HEK293 (cell line): Measurements from ENCODE around the gene ZFHX3.

Experiments used
- CTCF ChIP-seq: fragments of 450-650 bp; formaldehyde crosslinking; IDR thresholded peaks from 2 replicates; pipeline ENCODE4 v1.5.1; 2016; ENCODE audit warnings: missing biosample characterization, missing genetic modification characterization
- MZF1 ChIP-seq: fragments of 450-650 bp; formaldehyde crosslinking; IDR thresholded peaks from 2 replicates; pipeline ENCODE4 v1.5.1; 2017; ENCODE audit warnings: missing biosample characterization, missing genetic modification characterization, borderline replicate concordance
- PBX3 ChIP-seq: sonication (generic); formaldehyde crosslinking; IDR thresholded peaks from 2 replicates; pipeline ENCODE4 v1.8.1; 2022; ENCODE audit warnings: mild to moderate bottlenecking, moderate library complexity, missing genetic modification reagents
- RBAK ChIP-seq: fragments of 450-650 bp; formaldehyde crosslinking; IDR thresholded peaks from 2 replicates; pipeline ENCODE4 v1.5.1; 2016; ENCODE audit warnings: missing biosample characterization, missing genetic modification characterization
- REST ChIP-seq: fragments of 450-650 bp; formaldehyde crosslinking; IDR thresholded peaks from 2 replicates; pipeline ENCODE4 v1.5.1; 2016; ENCODE audit warnings: missing biosample characterization, missing genetic modification characterization
- SP7 ChIP-seq: fragments of 450-650 bp; formaldehyde crosslinking; IDR thresholded peaks from 2 replicates; pipeline ENCODE4 v1.5.1; 2016; ENCODE audit warnings: missing biosample characterization, missing genetic modification characterization
- ZBTB1 ChIP-seq: fragments of 450-650 bp; formaldehyde crosslinking; IDR thresholded peaks from 2 replicates; pipeline ENCODE4 v1.5.1; 2016; ENCODE audit warnings: missing biosample characterization, missing genetic modification characterization
- ZNF10 ChIP-seq: fragments of 450-650 bp; formaldehyde crosslinking; IDR thresholded peaks from 2 replicates; pipeline ENCODE4 v1.5.1; 2017; ENCODE audit warnings: missing biosample characterization, missing genetic modification characterization
- ZNF114 ChIP-seq: fragments of 450-650 bp; formaldehyde crosslinking; IDR thresholded peaks from 2 replicates; pipeline ENCODE4 v1.5.0; 2017; ENCODE audit warnings: missing biosample characterization, missing genetic modification characterization
- ZNF362 ChIP-seq: fragments of 450-650 bp; formaldehyde crosslinking; IDR thresholded peaks from 2 replicates; pipeline ENCODE4 v1.5.1; 2016; ENCODE audit warnings: missing biosample characterization, missing genetic modification characterization
- ZNF488 ChIP-seq: fragments of 450-650 bp; formaldehyde crosslinking; IDR thresholded peaks from 2 replicates; pipeline ENCODE4 v1.5.1; 2016; ENCODE audit warnings: missing biosample characterization, missing genetic modification characterization
- ZNF555 ChIP-seq: fragments of 450-650 bp; formaldehyde crosslinking; conservative IDR thresholded peaks from 2 replicates; pipeline ENCODE4 v1.5.1; 2017; ENCODE audit warnings: missing biosample characterization, mild to moderate bottlenecking, missing genetic modification characterization, inconsistent platforms
- ZNF621 ChIP-seq: fragments of 450-650 bp; formaldehyde crosslinking; IDR thresholded peaks from 2 replicates; pipeline ENCODE4 v1.5.1; 2017; ENCODE audit warnings: missing biosample characterization, missing genetic modification characterization
- ZNF776 ChIP-seq: fragments of 450-650 bp; formaldehyde crosslinking; IDR thresholded peaks from 2 replicates; pipeline ENCODE4 v1.5.0; 2017; ENCODE audit warnings: missing biosample characterization, missing genetic modification characterization, borderline replicate concordance

- no peak for TF ChIP-seq ZNF114 (tag by site-specific recombination)
- TF ChIP-seq CTCF (tag by site-specific recombination), result no peak
- TF ChIP-seq ZBTB1, result no peak
- TF ChIP-seq REST (tag by site-specific recombination), result no peak
- no peak for TF ChIP-seq SP7
- no peak for TF ChIP-seq ZNF776 (tag by site-specific recombination)
- TF ChIP-seq ZNF10 (tag by site-specific recombination), result no peak
- TF ChIP-seq MZF1, result peak; percentile 24; the same call in 1 of the 2 replicates
- no peak for TF ChIP-seq ZNF488 (tag by site-specific recombination)
- TF ChIP-seq ZNF362, result no peak
- no peak for TF ChIP-seq ZNF555 (tag by site-specific recombination)
- no peak for TF ChIP-seq PBX3 (CRISPR knock-in tag)
- no peak for TF ChIP-seq ZNF621 (tag by site-specific recombination)
- no peak for TF ChIP-seq RBAK (tag by site-specific recombination)
Observed at GRCh38 chr16:72818236-72818845, 229.6 kb downstream of the ZFHX3 start.
